HEK293 (cell line): ENCODE data around the gene PPP4R2.

ENCODE experiments used
- IKZF3 ChIP-seq: fragments of 450-650 bp; IDR thresholded peaks from 2 replicates; pipeline ENCODE4 v1.5.0; 2018; ENCODE audit warnings: missing biosample characterization, mild to moderate bottlenecking, missing genetic modification characterization, moderate library complexity
- KLF9 ChIP-seq: fragments of 450-650 bp; formaldehyde crosslinking; IDR thresholded peaks from 2 replicates; pipeline ENCODE4 v1.5.1; 2016; ENCODE audit warnings: missing biosample characterization, missing genetic modification characterization, low read depth
- REPIN1 ChIP-seq: fragments of 450-650 bp; formaldehyde crosslinking; IDR thresholded peaks from 2 replicates; pipeline ENCODE4 v1.5.1; 2017; ENCODE audit warnings: missing biosample characterization, missing genetic modification characterization, low read depth
- ZNF112 ChIP-seq: fragments of 450-650 bp; formaldehyde crosslinking; IDR thresholded peaks from 2 replicates; pipeline ENCODE4 v1.5.0; 2017; ENCODE audit warnings: missing biosample characterization, missing genetic modification characterization
- ZNF184 ChIP-seq: fragments of 450-650 bp; IDR thresholded peaks from 2 replicates; pipeline ENCODE4 v1.5.1; 2018; ENCODE audit warnings: missing biosample characterization, mild to moderate bottlenecking, missing genetic modification characterization
- ZNF335 ChIP-seq: fragments of 450-650 bp; formaldehyde crosslinking; conservative IDR thresholded peaks from 2 replicates; pipeline ENCODE4 v1.5.1; 2016; ENCODE audit warnings: missing biosample characterization, missing genetic modification characterization
- ZNF501 ChIP-seq: fragments of 450-650 bp; formaldehyde crosslinking; IDR thresholded peaks from 2 replicates; pipeline ENCODE4 v1.5.1; 2016; ENCODE audit warnings: missing biosample characterization, missing genetic modification characterization
- TF ChIP-seq, protein P1 (sequence below): fragments of 450-650 bp; formaldehyde crosslinking; IDR thresholded peaks from 2 replicates; pipeline ENCODE4 v1.5.1; 2016; ENCODE audit warnings: missing biosample characterization, missing genetic modification characterization
- TF ChIP-seq, protein P2 (sequence below): fragments of 450-650 bp; formaldehyde crosslinking; IDR thresholded peaks from 2 replicates; pipeline ENCODE4 v1.5.1; 2016; ENCODE audit warnings: missing biosample characterization, missing genetic modification characterization
- TF ChIP-seq, protein P3 (sequence below): fragments of 450-650 bp; formaldehyde crosslinking; IDR thresholded peaks from 2 replicates; pipeline ENCODE4 v1.5.1; 2016; ENCODE audit warnings: missing biosample characterization, missing genetic modification characterization, low read depth
- TF ChIP-seq, protein P4 (sequence below): fragments of 450-650 bp; formaldehyde crosslinking; IDR thresholded peaks from 2 replicates; pipeline ENCODE4 v1.5.1; 2017; ENCODE audit warnings: missing biosample characterization, missing genetic modification characterization

DNA sequence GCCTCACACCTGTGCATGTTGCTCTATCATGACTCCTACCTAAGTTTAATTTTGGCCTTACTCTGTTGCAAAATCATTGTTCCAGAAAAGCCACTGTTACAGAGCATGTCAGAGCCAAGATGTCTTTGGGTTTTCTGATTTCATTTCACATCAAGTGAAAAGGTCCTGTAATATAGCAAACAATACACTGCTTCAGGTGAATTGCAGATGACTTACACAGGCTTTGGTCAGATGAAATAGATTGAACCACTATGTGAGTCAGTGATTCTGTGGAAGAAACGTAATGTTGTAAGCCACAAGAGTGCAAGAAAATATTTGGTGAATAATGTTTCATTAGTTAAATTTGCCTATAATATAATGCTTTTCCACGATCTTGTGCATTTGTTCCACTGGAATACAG is 87.6 kb downstream of the PPP4R2 start:
- TF ChIP-seq, protein P1, sequence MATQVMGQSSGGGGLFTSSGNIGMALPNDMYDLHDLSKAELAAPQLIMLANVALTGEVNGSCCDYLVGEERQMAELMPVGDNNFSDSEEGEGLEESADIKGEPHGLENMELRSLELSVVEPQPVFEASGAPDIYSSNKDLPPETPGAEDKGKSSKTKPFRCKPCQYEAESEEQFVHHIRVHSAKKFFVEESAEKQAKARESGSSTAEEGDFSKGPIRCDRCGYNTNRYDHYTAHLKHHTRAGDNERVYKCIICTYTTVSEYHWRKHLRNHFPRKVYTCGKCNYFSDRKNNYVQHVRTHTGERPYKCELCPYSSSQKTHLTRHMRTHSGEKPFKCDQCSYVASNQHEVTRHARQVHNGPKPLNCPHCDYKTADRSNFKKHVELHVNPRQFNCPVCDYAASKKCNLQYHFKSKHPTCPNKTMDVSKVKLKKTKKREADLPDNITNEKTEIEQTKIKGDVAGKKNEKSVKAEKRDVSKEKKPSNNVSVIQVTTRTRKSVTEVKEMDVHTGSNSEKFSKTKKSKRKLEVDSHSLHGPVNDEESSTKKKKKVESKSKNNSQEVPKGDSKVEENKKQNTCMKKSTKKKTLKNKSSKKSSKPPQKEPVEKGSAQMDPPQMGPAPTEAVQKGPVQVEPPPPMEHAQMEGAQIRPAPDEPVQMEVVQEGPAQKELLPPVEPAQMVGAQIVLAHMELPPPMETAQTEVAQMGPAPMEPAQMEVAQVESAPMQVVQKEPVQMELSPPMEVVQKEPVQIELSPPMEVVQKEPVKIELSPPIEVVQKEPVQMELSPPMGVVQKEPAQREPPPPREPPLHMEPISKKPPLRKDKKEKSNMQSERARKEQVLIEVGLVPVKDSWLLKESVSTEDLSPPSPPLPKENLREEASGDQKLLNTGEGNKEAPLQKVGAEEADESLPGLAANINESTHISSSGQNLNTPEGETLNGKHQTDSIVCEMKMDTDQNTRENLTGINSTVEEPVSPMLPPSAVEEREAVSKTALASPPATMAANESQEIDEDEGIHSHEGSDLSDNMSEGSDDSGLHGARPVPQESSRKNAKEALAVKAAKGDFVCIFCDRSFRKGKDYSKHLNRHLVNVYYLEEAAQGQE, result no peak
- TF ChIP-seq ZNF501 (tag by site-specific recombination) (no peak), REPIN1 (tag by site-specific recombination) (no peak), IKZF3 (tag by site-specific recombination) (no peak), ZNF335 (tag by site-specific recombination) (no peak), ZNF112 (tag by site-specific recombination) (no peak), KLF9 (tag by site-specific recombination) (no peak), ZNF184 (tag by site-specific recombination) (no peak)
- TF ChIP-seq, protein P2, sequence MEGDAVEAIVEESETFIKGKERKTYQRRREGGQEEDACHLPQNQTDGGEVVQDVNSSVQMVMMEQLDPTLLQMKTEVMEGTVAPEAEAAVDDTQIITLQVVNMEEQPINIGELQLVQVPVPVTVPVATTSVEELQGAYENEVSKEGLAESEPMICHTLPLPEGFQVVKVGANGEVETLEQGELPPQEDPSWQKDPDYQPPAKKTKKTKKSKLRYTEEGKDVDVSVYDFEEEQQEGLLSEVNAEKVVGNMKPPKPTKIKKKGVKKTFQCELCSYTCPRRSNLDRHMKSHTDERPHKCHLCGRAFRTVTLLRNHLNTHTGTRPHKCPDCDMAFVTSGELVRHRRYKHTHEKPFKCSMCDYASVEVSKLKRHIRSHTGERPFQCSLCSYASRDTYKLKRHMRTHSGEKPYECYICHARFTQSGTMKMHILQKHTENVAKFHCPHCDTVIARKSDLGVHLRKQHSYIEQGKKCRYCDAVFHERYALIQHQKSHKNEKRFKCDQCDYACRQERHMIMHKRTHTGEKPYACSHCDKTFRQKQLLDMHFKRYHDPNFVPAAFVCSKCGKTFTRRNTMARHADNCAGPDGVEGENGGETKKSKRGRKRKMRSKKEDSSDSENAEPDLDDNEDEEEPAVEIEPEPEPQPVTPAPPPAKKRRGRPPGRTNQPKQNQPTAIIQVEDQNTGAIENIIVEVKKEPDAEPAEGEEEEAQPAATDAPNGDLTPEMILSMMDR (tag by site-specific recombination), result no peak
- TF ChIP-seq, protein P3, sequence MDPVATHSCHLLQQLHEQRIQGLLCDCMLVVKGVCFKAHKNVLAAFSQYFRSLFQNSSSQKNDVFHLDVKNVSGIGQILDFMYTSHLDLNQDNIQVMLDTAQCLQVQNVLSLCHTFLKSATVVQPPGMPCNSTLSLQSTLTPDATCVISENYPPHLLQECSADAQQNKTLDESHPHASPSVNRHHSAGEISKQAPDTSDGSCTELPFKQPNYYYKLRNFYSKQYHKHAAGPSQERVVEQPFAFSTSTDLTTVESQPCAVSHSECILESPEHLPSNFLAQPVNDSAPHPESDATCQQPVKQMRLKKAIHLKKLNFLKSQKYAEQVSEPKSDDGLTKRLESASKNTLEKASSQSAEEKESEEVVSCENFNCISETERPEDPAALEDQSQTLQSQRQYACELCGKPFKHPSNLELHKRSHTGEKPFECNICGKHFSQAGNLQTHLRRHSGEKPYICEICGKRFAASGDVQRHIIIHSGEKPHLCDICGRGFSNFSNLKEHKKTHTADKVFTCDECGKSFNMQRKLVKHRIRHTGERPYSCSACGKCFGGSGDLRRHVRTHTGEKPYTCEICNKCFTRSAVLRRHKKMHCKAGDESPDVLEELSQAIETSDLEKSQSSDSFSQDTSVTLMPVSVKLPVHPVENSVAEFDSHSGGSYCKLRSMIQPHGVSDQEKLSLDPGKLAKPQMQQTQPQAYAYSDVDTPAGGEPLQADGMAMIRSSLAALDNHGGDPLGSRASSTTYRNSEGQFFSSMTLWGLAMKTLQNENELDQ, result no peak
- TF ChIP-seq, protein P4, sequence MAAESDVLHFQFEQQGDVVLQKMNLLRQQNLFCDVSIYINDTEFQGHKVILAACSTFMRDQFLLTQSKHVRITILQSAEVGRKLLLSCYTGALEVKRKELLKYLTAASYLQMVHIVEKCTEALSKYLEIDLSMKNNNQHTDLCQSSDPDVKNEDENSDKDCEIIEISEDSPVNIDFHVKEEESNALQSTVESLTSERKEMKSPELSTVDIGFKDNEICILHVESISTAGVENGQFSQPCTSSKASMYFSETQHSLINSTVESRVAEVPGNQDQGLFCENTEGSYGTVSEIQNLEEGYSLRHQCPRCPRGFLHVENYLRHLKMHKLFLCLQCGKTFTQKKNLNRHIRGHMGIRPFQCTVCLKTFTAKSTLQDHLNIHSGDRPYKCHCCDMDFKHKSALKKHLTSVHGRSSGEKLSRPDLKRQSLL (tag by site-specific recombination), result no peak
